ENCODE data around the gene OR51G1.
A peak's percentile ranks its signal among the peaks of the same experiment; 100 is the strongest.

OR51G1 gene

GRCh38 chr11:4884361-4884760, 39.8 kb downstream of the OR51G1 start:
- Mint-ChIP-seq H3K4me1 (peaks cover 68% of the 10 kb centered on the region), H3K9me3 (no peaks in the 10 kb centered on the region), H3K36me3 (ENCODE audit: low read depth) (no peaks in the 10 kb centered on the region), H3K27ac (no peak overlapping the region), H3K27me3 (ENCODE audit: low read depth, poor library complexity) (peaks cover 2% of the 10 kb centered on the region), H3K4me3 (no peak overlapping the region)
- TF ChIP-seq, protein P1, sequence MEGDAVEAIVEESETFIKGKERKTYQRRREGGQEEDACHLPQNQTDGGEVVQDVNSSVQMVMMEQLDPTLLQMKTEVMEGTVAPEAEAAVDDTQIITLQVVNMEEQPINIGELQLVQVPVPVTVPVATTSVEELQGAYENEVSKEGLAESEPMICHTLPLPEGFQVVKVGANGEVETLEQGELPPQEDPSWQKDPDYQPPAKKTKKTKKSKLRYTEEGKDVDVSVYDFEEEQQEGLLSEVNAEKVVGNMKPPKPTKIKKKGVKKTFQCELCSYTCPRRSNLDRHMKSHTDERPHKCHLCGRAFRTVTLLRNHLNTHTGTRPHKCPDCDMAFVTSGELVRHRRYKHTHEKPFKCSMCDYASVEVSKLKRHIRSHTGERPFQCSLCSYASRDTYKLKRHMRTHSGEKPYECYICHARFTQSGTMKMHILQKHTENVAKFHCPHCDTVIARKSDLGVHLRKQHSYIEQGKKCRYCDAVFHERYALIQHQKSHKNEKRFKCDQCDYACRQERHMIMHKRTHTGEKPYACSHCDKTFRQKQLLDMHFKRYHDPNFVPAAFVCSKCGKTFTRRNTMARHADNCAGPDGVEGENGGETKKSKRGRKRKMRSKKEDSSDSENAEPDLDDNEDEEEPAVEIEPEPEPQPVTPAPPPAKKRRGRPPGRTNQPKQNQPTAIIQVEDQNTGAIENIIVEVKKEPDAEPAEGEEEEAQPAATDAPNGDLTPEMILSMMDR (IDR thresholded peaks at IDR 0.05): no peak
- DNase-seq: no peak

DNA sequence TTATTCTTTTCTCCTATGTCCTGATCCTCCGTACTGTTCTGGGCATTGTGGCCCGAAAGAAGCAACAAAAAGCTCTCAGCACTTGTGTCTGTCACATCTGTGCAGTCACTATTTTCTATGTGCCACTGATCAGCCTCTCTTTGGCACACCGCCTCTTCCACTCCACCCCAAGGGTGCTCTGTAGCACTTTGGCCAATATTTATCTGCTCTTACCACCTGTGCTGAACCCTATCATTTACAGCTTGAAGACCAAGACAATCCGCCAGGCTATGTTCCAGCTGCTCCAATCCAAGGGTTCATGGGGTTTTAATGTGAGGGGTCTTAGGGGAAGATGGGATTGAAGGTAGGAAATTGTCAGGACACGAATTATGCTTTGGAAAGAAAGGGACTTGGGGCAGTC, 41.6 kb downstream of the OR51G1 start:
- Mint-ChIP-seq H3K9me3 (no peaks in the 10 kb centered on the region), H3K36me3 (ENCODE audit: low read depth) (no peaks in the 10 kb centered on the region), H3K27me3 (ENCODE audit: low read depth, poor library complexity) (peaks cover 2% of the 10 kb centered on the region), H3K27ac (peak overlapping the region; percentile 90), H3K4me1 (peaks cover 65% of the 10 kb centered on the region), H3K4me3 (peak overlapping the region; percentile 23)
- TF ChIP-seq, protein P1 (IDR thresholded peaks at IDR 0.05): no peak
- no peak for DNase-seq

DNA sequence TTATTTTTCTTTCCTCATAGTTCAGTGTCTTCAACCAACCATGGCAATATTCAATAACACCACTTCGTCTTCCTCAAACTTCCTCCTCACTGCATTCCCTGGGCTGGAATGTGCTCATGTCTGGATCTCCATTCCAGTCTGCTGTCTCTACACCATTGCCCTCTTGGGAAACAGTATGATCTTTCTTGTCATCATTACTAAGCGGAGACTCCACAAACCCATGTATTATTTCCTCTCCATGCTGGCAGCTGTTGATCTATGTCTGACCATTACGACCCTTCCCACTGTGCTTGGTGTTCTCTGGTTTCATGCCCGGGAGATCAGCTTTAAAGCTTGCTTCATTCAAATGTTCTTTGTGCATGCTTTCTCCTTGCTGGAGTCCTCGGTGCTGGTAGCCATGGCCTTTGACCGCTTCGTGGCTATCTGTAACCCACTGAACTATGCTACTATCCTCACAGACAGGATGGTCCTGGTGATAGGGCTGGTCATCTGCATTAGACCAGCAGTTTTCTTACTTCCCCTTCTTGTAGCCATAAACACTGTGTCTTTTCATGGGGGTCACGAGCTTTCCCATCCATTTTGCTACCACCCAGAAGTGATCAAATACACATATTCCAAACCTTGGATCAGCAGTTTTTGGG, 42.2 kb downstream of the OR51G1 start, which contains the start of gene OR51T1:
TSS of gene OR51T1 (plus strand) at position 41 of the 641 bp plus-strand sequence. CDS start at position 41, 0 bp downstream.
- Mint-ChIP-seq H3K4me3 (peak within 1 kb of the TSS; percentile 24), H3K27me3 (ENCODE audit: low read depth, poor library complexity) (peaks cover 6% of the 10 kb centered on the region), H3K36me3 (ENCODE audit: low read depth) (no peaks in the 10 kb centered on the region), H3K9me3 (no peaks in the 10 kb centered on the region), H3K4me1 (peaks cover 63% of the 10 kb centered on the region), H3K27ac (peak within 1 kb of the TSS; percentile 90)
- TF ChIP-seq, protein P1 (IDR thresholded peaks at IDR 0.05): no peak
- DNase-seq: peak; percentile 33

DNA sequence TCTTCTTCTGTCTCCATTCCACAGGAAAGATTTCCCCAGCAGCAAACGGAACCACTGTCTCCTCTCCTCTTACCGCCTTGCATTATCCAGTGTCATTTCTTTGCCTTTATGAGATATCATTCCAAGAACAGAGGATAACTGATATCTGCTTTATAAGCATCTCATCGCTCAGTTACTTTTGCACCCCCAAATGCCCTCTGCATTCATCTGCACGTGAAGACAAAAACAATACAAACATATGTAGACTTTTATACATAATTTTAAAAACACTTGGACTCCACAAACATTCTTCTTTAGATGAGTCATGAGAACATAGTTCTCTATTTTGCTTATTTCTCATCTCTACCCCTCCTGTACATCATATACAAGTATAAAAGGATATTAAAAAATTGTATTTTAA, 43.0 kb downstream of the OR51G1 start:
- peak overlapping the region; percentile 12 for H3K4me3 Mint-ChIP-seq
- H3K4me1 Mint-ChIP-seq: peaks cover 58% of the 10 kb centered on the region
- no peak for DNase-seq
- no peaks in the 10 kb centered on the region for H3K36me3 Mint-ChIP-seq (ENCODE audit: low read depth)
- H3K27me3 Mint-ChIP-seq (ENCODE audit: low read depth, poor library complexity): peaks cover 7% of the 10 kb centered on the region
- no peaks in the 10 kb centered on the region for H3K9me3 Mint-ChIP-seq
- TF ChIP-seq, protein P1 (IDR thresholded peaks at IDR 0.05): no peak
- H3K27ac Mint-ChIP-seq: peak overlapping the region; percentile 10
